ENCODE data around the gene MEPCE.

- TF ChIP-seq CTCF (IDR thresholded peaks at IDR 0.05; ENCODE audit: insufficient read depth, low read length, poor library complexity, severe bottlenecking) (no peak), EZH2phosphoT487 (conservative IDR thresholded peaks at IDR 0.05; ENCODE audit: low read length) (no peak)
Observed at GRCh38 chr7:100465299-100465698, 35.7 kb downstream of the MEPCE start.

Data from SU-DHL-6 (cell line).